ENCODE results near the gene PPARGC1A.

DNA sequence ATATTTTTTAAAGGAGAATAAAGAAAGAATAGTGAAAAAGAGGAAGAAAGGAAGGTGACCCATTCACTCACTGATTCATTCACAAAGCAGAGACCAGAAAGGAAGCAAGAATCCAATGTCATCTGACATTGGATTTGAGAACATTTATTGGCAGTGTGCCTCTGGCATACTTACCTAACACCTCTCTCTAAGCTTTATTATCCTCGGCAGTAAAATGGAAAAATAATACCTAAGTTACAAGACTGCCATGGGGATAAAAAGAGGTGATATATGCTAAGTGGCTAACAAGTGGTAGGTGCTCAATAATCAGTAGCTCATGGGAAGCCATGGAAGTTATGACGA lies 41.6 kb upstream of the PPARGC1A start:
- TF ChIP-seq, protein P1, sequence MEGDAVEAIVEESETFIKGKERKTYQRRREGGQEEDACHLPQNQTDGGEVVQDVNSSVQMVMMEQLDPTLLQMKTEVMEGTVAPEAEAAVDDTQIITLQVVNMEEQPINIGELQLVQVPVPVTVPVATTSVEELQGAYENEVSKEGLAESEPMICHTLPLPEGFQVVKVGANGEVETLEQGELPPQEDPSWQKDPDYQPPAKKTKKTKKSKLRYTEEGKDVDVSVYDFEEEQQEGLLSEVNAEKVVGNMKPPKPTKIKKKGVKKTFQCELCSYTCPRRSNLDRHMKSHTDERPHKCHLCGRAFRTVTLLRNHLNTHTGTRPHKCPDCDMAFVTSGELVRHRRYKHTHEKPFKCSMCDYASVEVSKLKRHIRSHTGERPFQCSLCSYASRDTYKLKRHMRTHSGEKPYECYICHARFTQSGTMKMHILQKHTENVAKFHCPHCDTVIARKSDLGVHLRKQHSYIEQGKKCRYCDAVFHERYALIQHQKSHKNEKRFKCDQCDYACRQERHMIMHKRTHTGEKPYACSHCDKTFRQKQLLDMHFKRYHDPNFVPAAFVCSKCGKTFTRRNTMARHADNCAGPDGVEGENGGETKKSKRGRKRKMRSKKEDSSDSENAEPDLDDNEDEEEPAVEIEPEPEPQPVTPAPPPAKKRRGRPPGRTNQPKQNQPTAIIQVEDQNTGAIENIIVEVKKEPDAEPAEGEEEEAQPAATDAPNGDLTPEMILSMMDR (IDR thresholded peaks at IDR 0.05): no peak
- no peak for TF ChIP-seq ZFX (IDR thresholded peaks at IDR 0.05; ENCODE audit: borderline replicate concordance)

All from 22Rv1 (cell line).